GM21619 (cell line): Measurements from ENCODE around the gene DLEC1.
"Not testable (repeated sequence)": the region's sequence is repeated elsewhere in the genome, so short reads cannot be mapped to it uniquely, and the experiment has no call there.

Source experiments
- ATAC-seq: cut with Tn5 transposase; IDR thresholded peaks from one replicate; pipeline ENCODE4 v1.9.1; 2021; ENCODE audit not compliant: unreplicated experiment

Gene DLEC1

DNA sequence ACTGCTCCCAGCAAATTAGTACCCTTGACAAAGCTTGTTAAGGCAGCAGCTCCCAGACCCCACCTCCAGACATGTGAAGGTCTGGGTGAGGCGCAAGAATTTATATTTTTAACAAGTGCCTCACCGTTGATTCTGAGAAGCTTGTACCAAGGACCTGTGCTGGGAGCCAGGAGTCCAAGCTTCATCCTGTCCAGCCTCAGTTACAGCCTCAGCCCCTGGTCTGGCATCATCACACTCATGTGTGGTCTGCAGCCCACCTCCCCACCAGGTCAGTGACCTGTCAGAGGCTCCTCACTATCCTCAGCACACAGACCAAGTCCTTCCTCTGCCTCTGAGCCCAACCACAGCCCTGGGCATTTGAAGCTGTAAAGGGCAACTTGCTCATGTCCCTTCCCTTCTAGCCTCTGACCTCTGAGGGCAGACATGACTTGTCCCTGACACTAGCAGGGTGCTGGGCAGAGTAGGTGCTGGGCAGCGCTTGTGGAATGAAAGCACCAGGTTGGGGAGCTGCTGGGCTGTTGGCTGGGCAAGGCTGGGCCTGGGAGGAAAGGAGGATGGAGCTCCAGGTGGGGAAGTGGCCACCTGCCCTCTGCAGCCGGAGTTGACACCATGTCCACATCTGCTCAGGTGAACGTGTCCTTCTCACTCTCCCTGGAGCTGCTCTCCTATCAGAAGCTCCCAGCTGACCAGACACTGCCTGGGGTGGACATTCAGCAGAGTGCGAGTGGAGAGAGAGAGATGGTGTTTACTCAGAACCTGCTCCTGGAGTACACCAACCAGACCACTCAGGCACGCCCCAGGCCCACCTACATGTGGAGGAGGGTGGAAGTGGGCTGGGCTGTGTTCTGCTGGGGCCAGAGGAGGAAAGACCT, 81.0 kb downstream of the DLEC1 start:
- ATAC-seq, result no peak

DNA sequence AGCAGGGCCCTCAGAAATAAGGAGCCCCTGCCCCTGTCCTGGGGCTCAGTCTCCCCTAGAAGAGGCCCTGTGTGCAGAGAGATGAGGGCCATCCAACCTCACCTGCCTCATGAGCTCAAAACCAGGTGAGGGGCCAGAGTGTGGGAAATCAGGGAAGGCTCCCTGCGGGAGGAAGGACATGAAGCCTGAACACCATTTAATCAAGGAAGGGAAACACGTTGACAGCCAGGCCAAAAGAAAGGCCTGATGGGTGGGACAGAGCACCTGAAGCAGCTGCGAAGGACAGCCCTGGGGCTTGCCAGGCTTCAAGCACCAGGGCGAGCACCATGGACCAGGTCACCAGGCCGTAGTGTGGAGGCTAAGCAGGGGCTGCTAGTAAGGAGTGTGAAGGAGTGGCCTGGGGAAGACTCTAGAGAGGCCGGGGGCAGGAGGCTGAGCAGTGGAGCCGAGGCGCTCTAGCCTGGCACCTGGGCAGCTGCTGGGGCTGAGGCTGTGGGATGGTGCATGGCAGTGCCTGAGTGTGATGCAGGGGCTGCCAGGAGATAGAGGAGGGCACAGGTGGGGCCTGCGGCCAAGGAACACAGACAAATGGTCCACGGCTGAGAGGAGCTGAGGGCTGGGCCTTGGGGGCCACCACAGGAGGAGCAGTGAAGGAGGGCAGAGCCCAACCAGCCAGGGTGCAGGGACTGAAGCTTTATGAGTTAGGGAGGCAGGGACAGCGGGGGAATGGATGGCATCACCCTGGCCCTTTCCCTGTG, 81.9 kb downstream of the DLEC1 start:
- no peak for ATAC-seq

DNA sequence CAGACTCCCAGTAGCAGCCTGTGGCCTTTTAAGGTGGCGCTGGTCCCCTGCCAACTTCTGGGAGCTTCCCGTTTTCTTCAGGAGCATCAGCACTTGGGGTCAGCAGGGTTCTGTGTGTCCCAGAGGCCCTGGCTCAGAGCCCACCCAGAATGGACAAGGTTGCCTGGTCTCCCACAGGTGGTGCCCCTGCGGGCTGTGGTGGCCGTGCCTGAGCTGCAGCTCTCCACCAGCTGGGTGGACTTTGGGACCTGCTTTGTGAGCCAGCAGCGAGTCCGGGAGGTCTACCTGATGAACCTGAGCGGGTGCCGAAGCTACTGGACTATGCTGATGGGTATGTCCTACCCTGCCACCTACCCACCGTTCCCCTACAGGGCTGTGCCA, 82.4 kb downstream of the DLEC1 start:
- no peak for ATAC-seq

DNA sequence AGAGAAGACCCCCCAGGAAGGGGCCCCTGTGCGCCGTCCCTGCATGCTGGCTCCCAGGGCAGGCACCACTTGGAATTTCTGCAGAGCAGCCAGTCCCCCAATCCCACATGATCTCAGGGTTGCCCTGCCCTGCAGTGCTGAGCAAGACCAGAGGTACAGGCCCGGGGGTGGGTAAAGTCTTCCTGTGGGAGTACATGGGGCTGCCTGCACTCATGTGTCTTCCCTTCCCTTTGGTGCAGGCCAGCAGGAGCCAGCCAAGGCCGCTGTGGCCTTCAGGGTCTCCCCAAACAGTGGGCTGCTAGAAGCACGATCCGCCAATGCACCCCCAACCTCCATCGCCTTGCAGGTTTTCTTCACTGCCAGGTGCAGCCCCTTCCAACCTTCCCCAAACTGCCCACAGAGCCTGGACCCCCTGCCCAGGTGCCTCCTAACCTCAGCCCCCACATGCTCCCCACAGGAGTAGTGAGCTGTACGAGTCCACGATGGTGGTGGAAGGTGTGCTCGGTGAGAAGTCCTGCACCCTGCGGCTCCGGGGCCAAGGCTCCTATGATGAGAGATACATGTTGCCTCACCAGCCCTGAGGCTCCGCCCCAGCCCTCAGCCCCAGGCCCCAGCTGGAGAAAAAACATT, 82.9 kb downstream of the DLEC1 start:
- ATAC-seq, result no peak

DNA sequence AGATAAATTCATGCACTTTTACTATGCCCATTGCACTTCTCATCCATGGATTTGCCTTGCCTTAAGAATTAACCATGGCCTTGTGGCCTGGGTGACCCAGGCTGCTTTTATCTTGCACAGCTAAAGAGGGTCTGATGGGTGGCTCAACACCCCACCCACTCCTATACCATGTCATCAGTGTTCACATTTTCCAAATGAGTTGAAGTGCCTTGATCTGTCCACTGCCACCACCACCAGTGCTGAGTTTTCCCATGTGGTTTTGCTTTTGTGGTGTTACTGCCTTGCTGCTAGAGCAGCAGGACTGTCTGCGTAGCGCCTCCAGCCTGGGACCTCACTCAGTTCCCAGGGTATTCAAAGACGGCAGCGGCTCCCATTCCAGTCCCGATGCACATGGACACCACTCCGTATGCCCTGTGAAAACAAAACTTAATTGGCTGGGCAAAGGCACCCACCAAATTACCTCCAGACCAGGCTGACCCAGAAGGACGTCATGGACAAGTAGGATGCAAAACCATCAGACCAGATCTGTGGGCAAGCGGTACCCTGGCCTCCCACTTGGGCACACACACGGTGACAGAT, 83.8 kb downstream of the DLEC1 start:
- ATAC-seq, result no peak

DNA sequence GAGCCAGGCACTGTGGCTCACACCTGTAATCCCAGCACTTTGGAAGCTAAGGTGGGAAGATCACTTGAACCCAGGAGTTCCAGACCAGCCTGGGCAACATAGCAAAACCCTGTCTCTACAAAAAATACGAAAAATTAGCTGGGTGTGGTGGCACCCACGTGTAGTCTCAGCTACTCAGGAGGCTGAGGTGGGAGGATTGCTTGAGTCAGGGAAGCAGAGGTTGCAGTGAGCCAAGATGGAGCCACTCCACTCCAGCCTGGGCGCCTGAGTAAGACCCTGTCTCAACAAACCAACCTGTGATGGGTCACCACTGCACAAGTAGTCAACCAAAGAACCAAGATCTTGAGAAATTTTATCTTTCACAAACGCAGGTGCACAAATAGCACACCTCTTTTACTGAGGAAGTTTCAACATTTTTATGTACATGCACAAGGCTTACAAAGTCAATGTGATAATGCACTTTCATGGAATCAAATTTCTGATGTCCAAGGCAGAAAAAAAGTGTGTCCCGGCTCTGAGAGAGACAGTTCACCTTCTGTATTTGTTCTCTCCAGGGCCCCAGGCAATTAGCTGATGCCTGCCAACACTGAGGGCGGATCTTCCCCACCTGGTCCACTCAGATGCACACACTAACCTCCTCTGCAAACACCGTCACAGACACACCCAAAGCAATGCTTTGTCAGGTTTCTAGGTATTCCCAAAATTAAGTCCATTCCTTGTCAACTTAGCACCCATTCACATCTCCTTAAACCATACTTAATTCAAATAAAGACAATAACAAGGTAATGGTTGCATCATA, 85.5 kb downstream of the DLEC1 start:
- ATAC-seq, result no peak

DNA sequence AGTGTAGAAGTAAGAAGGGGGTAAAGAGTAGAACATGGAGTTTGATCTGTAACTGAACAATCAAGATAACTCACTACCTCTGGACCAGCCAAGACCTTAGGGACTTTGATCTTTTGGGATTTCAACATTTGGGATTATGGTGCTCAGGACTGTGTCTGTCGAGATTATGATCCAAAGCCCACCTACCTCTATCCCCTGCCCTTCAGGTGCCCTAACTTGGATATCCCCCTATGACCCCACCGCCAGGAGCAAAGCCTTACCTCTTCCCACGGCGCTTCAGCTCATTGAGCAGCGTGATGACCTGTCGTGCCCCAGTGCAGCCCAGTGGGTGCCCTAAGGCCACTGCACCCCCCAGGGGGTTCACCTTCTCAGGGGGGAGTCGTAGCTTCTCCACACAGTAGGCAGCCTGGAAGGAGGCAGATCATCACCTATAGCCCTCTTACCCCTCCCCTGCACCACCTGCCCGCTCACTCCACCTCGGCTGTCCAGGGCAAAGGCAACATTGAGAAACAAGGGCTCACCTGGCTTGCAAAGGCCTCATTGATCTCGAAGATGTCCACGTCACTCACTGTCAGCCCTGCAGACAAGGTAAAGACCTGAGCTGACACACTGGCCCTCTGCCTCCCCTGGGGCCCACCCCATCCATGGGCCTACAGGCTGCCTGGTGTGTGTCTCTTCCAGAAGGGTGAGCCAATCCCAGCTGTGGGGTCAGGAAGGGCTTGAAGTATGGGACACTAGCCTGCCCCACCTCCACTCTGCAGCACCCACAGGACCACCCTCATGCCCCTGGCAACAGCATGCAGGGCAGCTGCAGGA, 86.5 kb downstream of the DLEC1 start:
- no peak for ATAC-seq

DNA sequence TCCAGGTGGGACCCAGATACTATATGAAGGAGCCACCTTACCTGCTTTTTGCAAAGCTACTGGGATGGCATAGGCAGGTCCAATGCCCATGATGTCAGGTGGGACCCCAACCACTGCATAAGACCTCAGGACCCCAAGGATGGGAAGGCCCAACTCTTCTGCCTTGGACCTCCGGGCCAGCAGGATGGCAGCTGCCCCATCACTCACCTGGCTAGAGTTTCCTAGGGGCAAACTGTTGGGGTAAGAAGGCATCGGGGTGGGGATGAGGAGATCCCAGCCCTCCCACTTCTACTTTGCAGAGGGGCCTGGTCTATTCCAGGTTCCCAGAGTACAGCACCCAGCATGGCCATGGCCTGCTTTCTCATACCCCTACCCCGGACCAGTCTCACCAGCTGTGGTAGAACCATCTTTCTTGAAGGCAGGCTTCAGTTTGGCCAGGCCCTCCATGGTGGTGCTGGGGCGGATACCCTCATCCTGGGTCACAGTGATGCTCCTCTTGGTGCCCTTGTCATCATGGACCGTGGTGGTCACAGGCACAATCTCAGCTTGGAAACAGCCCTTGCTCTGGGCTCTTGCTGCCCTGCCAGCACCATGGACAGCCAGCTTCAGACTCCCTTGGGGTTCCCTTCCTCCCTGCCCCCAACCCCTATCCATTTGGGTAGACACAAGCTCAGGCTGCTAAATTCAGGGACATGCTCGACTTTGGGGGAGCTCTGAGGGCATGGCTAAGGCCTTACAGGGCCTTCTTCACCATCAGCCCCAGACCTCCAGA, 87.3 kb downstream of the DLEC1 start:
- ATAC-seq, result no peak

DNA sequence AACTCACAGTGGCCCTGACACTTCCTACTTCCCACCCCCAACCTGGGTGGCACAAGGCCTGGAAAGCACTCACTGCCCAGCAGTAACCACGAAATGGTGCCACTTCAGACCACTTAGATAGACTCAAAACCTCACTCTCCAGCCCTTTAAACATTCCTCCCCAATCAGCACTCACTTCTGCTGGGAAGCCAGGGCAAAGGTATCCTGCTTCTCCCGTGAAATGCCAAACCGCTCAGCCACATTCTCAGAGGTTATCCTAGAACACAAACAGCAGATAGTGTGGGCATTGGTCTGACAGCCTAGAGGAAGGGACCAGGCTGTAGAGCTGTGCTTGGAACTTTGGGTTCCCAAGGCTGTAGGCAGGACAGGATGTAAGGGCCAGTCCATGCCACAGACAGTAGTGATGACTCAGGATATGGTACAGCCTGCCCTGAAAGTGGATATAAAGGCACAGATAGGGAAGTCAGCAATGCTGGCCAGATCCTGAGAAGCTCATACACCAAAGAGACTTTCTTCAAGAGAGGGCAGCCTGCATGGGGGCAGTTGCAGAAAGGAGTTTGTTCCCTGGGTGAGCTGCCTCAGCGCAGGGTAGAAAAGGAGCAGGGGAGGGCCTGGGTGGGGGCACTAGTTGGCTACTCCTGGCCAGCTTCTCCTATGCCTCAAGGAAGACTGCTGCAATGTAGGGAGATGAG, 88.7 kb downstream of the DLEC1 start:
- no peak for ATAC-seq

DNA sequence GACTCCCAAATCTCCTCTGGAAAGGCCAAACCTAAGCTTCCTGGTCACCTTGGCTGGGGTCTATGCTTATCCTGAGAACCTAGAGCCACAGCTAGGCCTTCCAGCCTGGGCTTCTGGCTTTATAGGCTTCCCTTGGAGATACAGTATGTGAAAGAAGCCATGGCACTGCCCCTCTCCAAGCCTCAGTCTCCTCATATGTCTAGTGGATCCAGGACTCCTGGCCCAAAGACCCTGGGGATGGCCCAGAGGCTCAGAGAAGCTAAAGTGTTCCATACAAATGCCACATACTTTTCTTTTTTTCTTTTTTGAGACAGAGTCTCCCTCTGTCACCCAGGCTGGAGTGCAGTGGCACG, 89.3 kb downstream of the DLEC1 start:
- ATAC-seq, result no peak

DNA sequence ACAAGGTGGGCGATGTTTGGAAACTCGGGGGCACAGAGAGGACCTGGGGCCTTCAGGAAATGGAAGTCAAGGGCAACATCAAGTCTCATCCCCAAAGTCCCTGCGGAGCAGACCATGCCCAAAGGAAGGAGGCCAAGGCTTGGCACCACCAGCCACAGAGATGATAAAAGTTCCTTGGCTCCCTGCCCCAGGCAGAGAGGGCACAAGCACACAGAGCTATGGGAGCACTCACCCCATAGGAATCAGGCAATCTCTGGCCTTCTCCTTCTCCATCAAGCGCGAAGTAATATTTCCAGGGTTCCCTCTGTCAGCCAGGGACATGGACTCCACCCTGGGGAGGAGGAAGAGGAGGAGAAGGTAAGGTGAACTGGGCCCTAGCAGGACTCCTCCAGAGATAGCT, 90.0 kb downstream of the DLEC1 start:
- ATAC-seq, result no peak

DNA sequence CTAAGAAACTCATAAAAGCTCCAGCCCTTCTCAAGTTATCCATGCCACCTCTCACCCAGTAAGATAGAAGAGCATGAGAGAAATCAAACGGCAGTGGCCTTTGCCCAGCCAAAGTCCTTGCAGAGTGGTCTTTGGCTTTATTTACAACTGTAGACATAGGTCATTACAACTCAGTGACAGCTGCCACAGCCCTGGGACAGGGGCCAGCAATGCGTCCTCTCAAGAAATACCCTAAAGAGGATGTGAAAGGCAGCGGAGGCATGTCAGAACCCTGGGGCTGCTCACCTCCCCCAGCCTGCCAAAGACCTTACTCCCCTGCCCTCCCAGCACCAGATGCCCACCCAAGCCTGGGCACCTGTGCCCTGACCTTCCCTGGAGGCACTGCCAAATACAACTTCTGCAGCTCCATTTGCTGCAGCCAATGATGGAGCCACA, 91.6 kb downstream of the DLEC1 start:
- no peak for ATAC-seq

DNA sequence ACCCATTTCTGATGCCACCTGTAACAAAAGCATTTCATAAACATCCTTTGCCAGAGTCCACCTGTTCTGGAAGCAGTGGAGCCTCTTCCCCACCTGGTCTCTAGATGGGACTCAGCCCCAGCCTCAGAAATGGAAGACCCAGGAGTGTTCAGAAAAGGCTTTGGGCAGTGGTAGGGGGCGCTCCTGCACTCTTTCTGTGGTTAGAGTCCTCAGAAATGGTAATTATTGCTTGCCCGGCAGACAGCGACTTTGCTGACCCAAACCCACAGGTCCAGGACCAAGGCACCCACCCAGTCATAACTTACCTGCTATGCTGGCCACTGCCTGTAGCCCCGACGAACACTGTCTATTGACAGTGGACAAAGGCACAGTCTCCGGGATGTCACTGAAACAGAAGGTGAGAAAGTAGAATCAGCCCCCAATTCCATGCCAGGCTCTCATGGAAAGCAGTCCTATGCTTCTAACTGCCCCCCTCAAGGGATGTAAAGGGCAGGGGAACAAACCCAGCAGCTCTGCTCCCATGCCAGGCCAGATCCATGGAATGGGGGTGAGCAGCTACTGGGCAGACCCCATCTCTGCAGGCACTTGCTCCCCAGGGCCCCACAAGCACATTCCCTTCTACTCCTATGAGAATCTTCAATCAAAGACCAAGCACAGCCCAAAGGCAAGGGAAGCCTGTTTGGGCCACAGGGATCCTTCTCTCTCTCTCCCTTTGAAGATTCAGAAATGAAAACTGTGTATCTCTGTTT, 92.8 kb downstream of the DLEC1 start:
- no peak for ATAC-seq

DNA sequence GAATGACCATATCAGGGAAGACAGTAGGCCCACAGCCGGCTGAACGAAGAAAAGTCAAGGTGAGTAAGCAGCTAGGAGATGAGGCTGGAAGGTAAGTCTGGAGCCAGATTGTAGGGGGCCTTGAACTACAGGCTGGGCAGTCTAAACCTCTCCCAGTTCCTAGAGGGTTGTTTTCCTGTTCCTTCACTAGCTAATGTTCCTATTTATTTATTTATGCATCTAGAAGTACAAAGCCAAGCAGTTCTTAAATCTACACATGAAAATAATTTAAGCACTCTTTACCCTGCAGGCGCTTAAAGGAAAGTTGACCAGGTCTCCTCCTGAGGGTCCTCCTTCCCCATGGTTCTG, 94.2 kb downstream of the DLEC1 start:
- ATAC-seq, result no peak

DNA sequence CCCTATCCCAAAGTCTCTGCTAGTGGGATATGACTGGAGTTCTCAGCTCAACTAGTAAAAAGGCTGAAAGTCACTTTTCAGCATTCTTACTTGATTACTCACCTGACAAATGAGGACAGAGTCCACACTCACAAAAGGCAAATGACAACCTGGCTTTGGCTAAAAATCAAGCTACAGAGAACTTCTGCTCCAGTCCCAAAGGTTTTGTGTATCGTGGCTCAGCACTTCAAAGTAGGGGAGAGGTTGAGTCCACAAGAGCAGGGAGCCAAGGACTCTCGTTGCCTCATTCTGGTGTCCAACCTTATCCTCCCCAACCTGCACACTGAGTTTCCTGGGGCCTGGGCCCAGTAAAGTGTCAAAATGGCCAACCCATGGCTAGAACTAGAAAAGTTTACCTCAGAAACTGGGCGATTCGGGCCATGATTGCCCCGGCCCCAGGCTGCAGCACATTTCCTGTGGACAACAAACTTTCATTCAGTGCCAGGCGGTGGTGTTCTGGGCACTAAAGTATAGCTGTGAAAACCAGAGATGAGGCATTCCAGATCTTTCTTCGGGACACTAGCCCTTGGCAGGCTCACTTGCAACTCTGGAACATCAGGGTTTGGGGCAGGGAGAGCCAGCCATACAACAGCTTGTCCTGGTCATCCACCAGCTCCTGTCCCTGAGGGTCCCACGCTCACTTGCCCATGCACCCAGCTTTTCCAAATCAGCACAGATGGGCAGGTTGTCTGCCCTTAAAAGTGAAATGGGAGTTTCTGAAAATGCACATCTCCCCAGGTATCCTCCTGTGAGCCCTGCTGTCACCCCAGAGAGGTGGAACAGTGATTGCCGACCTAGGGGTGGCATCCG, 94.8 kb downstream of the DLEC1 start:
- no peak for ATAC-seq

DNA sequence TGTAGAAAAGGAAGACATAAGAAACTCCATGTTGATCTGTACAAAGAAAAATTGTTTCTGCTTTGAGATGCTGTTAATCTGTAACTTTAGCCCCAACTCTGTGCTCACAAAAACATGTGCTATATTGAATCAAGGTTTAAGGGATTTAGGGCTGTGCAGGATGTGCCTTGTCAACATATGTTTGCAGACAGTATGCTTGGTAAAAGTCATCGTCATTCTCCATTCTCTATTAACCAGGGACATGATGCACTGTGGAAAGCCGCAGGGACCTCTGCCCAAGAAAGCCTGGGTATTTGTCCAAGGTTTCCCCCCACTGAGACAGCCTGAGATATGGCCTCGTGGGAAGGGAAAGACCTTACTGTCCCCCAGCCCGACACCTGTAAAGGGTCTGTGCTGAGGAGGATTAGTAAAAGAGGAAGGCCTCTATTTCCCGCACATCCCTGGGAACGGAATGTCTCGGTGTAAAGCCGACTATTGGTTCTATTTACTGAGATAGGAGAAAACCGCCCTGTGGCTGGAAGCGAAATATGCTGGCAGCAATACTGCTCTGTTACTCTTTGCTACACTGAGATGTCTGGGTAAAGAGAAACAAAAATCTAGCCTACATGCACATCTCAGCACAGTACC, 95.6 kb downstream of the DLEC1 start:
- ATAC-seq, result not testable (repeated sequence)
